Inflammatory macrophage treated with lipopolysaccharide for 1 hour (primary cell): ENCODE data around the gene CXCR5.

ENCODE experiments used
- DNase-seq, 2 donors: peaks; one replicate each; pipeline ENCODE4 v3.0.0-alpha.2; 2020 to 2022

CXCR5 gene

GRCh38 chr11:118899296-118899688 lies 15.6 kb downstream of the CXCR5 start:
- no peak for DNase-seq

- no peak for DNase-seq
These were observed 16.1 kb downstream of the CXCR5 start for GRCh38 chr11:118899706-118900360.

- no peak for DNase-seq
These were observed 17.1 kb downstream of the CXCR5 start for GRCh38 chr11:118900535-118901384.

- no peak for DNase-seq
These were observed 18.0 kb downstream of the CXCR5 start for GRCh38 chr11:118901494-118902335.

GRCh38 chr11:118902336-118903203 lies 18.9 kb downstream of the CXCR5 start:
- no peak for DNase-seq

- no peak for DNase-seq
These were observed 19.7 kb downstream of the CXCR5 start for GRCh38 chr11:118903204-118904015.

GRCh38 chr11:118907051-118908042 lies 23.7 kb downstream of the CXCR5 start:
- DNase-seq: peak; percentile 62 to 97

GRCh38 chr11:118908264-118908663 lies 24.6 kb downstream of the CXCR5 start:
- no peak for DNase-seq

GRCh38 chr11:118908901-118909618 lies 25.4 kb downstream of the CXCR5 start:
- no peak for DNase-seq

GRCh38 chr11:118909619-118910308 lies 26.1 kb downstream of the CXCR5 start:
- DNase-seq: no peak

GRCh38 chr11:118910309-118911112 lies 26.8 kb downstream of the CXCR5 start:
- DNase-seq: no peak

GRCh38 chr11:118911113-118911879 lies 27.6 kb downstream of the CXCR5 start:
- DNase-seq: no peak

- peak; percentile 61 to 71 for DNase-seq
These were observed 28.4 kb downstream of the CXCR5 start for GRCh38 chr11:118911880-118912741.

GRCh38 chr11:118912742-118913410 lies 29.2 kb downstream of the CXCR5 start:
- peak; percentile 65 to 93 for DNase-seq

GRCh38 chr11:118913411-118914125 lies 29.9 kb downstream of the CXCR5 start:
- no peak for DNase-seq
